Fibroblast of skin of left quadriceps (primary cell): ENCODE data around the gene GGTLC1.

Source experiments
- DNase-seq, 2 experiments: peaks; one replicate each; pipeline ENCODE4 v3.0.0-alpha.2; 2013; ENCODE audit warnings: low read depth in 2 of 2

The GGTLC1 gene

DNA sequence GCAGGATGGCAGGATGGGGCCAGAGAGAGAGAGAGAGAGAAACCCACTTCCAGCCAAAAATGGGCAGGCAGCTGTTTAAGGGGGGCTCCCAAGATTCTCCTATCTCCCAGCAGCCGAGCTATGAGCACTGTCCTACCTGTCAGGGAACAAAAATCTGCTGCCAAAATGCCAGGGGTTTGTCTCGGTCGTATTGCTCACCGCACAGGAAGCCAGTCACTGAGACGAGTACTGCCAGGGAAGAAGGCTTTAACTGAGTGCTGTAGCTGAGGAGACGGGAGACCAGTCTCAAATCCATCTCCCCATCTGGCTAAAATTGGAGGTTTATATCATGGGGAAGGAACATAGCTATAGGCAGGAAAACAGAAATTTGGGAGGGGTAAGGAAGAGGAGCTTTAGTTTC, 22.3 kb downstream of the GGTLC1 start:
- no peak for DNase-seq

DNA sequence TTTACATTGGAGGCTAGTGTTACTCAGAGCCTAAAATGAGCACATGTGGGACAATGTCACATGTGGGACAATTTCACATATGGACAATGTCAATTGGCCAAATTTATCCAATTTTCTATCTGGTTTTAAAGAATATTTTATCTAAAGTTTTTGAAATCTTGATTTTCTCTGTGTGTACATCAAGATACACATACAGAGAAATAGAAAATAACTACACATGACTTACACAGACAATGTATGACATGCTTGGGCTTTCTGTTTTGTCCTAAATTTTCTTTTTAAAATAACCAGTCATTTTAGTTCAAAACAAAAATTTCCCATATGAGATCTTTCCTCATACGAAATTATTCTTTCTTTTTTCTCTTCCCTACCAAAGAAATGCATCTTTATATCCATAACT, 24.6 kb downstream of the GGTLC1 start:
- no peak for DNase-seq

DNA sequence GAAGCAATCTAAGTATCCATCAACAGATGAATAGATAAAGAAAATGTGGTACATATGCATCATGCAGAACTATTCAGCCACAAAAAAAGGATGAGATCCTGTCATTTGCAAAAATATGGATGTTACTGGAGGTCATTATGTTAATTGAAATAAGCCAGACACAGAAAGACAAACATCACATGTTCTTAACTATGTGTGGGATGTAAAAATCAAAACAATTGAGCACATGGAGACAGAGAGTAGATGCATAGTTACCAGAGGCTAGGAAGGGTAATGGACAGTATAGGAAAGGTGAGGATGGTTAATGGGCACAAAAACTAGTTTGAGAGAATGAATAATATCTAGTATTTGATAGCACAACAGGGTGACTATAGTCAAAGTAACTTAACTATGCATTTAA, 26.3 kb downstream of the GGTLC1 start:
- no peak for DNase-seq

DNA sequence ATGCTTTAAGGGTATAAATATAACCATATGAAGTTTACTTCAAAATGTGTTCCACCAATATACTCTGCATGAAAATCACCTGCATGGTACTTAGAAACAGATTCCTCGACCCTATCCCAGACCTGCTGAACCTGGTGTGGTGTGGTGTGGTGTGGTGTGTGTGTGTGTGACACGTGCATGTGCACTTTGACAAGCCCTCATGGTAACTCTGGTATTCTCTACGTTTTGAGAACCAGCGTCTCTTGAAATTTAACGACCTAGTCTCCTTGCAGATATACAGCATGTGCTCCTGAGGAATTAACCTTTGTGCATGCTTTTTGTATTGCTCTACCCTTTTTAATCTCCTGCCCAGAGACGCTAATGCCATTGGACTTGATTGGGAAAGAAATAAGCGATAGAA, 29.5 kb downstream of the GGTLC1 start:
- DNase-seq, result no peak

DNA sequence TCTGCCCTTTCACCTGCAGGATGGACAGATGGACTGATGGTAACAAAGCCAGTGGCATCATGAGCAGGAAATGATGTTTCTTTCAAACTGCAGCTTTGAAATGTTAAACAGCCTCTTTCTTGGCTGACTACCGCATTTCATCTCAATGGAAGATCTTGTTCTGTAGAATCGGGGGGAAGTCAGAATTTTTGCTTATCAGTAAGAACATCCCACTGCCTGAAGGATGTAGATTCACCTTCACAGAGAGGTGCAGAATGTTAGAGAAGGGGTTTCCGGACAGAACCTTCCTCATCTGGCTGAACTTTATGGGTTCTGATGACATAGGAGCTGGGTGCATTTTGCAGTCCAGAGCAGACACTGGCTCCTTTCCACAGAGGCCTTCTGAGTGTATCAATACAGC, 32.7 kb downstream of the GGTLC1 start:
- DNase-seq, result no peak

DNA sequence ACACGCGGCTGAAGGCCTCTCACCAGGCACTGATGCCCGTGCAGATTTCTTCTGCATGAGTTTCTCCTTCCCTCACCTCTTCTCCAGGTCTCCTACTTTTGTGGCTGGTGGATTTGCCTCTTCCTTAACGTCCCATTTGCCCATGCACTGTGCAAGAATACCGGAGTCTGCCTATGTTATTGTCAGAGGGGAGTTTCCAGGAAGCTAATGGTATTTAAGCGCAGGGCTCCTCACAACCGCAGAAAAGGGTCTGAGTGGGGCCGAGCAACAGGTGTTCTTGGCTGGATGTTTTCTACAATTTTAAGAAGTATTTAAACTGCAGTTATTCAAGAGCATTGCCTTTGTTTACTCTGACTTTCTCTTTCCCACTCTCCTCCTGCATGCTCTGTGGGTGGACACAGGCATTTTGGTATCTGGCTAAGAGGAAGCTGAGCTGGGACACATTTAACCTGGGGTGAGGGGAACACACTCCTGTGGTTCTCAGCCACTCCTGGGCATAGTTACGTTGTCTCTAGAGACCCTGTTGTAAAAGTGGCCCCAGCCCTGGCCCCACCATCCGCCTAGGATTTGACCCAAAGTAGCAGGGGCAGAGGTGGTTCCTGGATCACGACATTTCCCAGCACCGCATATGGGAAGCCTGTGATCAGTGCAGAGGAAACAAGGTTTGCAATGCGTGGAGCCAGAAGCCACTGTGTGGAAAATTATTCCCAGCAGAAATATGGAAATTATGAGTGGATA, 34.4 kb downstream of the GGTLC1 start:
- no peak for DNase-seq

DNA sequence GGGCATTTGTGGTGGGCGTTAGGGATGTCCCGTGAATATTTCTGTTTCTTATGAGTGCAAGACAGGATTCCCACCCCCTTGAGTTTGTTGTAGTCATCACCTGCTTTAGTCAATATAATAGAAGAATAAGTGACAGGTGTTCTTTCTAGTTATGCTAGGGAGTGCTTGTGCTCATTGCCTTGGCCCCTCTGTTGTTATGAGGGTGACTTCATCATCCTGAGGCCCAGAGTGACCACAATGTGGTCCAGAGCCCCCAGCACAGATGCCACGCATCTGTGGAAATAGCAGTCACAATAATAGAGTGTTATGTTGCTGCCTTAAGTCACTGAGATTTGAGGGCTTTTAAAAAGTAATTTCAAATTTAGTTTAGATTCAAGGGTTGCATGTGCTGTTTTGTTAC, 42.4 kb downstream of the GGTLC1 start:
- DNase-seq, result no peak

DNA sequence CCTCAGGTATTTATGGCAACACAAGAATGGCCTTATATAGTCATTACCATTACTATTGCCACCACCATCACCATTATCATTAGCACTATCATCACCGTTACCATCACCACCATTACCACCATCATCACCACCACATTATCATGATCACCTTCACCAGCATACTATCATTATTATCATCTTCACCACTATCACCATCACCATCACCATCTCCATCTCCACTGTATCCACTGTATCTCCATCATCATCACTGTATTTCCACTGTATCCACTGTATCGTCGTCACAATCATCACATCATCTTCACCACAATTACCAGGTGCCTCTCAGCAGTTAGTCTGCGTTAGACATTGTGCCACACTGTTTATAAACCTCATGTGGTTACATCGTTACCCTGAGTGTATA, 45.3 kb downstream of the GGTLC1 start:
- no peak for DNase-seq

DNA sequence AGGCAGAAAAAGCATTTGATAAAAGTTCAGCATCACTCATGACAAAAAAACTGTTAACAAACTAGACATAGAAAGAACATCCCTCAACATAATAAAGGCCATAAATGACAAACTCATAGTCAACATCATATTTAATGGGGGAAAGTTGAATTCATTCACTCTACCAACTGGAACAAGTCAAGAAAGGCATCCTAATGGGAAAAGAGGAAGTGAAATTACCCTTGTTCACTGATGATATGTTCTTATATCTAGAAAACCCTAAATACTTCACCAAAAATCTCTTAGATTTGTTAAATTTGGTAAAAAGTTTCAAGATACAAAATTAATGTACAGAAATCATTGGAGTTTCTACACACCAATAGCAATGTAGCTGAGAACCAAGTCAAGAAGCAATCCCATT, 48.9 kb downstream of the GGTLC1 start:
- DNase-seq, result no peak

DNA sequence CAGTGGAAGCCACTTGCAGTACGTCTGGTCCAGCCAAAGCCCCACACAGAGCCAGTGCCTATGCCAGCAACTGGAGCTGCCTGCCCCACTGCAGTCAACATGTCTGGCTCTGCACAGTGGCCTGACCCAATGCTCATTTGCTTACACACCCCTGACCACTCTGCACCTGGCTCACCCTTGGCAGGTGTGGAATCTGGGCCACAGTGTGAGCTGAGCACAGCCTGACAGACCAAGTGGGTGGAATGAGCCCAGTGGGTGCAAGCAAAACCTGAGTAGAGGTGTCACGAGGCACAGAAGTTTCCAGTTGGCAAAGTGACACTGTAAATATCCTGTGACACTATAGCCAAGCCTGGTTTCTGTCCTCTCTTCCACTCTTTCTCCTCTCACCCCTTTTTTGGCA, 49.5 kb downstream of the GGTLC1 start:
- no peak for DNase-seq

DNA sequence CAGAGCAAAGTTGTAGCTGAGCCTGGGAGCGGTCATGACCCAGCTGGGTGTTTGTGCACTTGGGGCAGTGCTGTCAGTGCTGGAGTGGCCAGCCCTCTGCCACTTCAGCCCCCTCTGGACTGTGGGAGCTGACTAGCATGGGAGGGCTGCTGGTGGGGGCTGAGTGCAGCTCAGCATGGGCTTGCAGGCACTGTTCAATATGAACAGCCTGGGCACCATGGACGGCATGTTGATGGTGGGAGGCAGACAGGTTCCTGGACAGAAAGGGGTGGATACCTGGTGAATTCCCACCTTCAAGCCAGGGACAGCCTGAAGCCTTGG, 50.5 kb downstream of the GGTLC1 start:
- DNase-seq, result no peak

DNA sequence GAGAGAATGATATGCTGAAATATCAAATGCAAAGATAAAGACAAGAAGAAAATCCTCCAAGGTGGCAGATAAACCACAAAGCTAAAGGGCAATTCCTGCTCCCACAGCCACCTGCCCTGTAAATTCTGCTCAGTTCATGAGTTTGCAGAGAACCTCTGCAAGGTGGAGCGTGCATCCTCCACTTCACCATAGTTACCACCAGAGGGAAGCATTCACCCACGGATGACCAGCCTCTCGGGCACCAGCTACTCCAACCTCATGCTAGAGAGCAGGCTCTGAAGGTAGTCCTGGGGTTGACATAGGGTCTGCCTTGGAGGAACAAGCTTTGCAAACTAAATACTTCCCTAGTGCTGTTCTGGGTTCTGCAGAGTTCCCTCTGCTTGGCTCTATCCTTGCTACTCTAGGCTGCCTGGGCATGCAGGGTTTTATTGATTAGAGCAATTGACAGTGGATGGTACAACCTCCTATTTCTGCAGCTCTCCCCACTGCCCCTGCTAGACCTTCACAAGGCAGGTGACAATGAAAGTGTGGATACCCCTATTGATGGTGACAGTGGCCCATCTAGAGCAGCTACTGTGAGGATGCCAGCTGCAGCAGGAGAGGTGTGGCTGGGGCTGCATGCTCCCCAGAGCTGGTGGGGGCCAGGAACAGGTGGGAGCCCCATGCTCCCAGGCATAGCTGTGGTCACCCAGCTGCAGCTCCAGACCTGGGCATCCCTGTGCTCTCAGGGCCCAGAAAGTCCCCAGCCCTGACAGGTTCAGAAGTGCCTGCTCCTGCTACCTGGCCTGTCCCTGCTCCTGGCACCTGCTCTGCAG, 51.1 kb downstream of the GGTLC1 start:
- DNase-seq, result peak in 1 of 2 experiments; percentile 7
